ENCODE measurements around the gene MTF1.

MTF1 gene

GRCh38 chr1:37878071-37878470 lies 18.7 kb upstream of the MTF1 start:
- no peak for TF ChIP-seq CTCF (IDR thresholded peaks at IDR 0.05)

GRCh38 chr1:37875833-37876232 lies 16.4 kb upstream of the MTF1 start:
- intact Hi-C loops (cut with DNase I; ENCODE audit: low total_unique reads): no loop called here
- Histone ChIP-seq H3K4me1 (no peaks in the 10 kb centered on the region), H3K9me3 (no peaks in the 10 kb centered on the region), H3K4me3 (no peak overlapping the region), H3K36me3 (peaks cover 82 to 99% (median 87%) of the 10 kb centered on the region in 3 donors), H3K27me3 (no peaks in the 10 kb centered on the region), H3K27ac (no peak overlapping the region)
- TF ChIP-seq CTCF (IDR thresholded peaks at IDR 0.05): no peak
- DNase-seq: no peak

More at GRCh38 chr1:37878071-37878470, 18.7 kb upstream of the MTF1 start:
- no peak for DNase-seq
- no peaks in the 10 kb centered on the region for H3K27me3 ChIP-seq
- H3K4me3 ChIP-seq: no peak overlapping the region
- no peak overlapping the region for H3K27ac ChIP-seq
- H3K36me3 ChIP-seq: peaks cover 86 to 100% (median 88%) of the 10 kb centered on the region in 3 donors
- no peaks in the 10 kb centered on the region for H3K9me3 ChIP-seq
- intact Hi-C loops (cut with DNase I; ENCODE audit: low total_unique reads): no loop called here
- H3K4me1 ChIP-seq: no peaks in the 10 kb centered on the region

GRCh38 chr1:37872692-37873091 lies 13.3 kb upstream of the MTF1 start:
- Histone ChIP-seq H3K36me3 (peaks cover 74 to 99% (median 91%) of the 10 kb centered on the region in 3 donors), H3K9me3 (no peaks in the 10 kb centered on the region), H3K4me3 (no peak overlapping the region), H3K27me3 (no peaks in the 10 kb centered on the region), H3K27ac (no peak overlapping the region), H3K4me1 (no peaks in the 10 kb centered on the region)
- intact Hi-C loops (cut with DNase I; ENCODE audit: low total_unique reads): no loop called here
- no peak for TF ChIP-seq CTCF (IDR thresholded peaks at IDR 0.05)
- DNase-seq: no peak

GRCh38 chr1:37868466-37868865 lies 9.1 kb upstream of the MTF1 start:
- intact Hi-C loops (cut with DNase I; ENCODE audit: low total_unique reads): no loop called here
- Histone ChIP-seq H3K4me1 (no peaks in the 10 kb centered on the region), H3K36me3 (peaks cover 83 to 99% (median 92%) of the 10 kb centered on the region in 3 donors)

GRCh38 chr1:37867784-37868183 lies 8.4 kb upstream of the MTF1 start:
- Histone ChIP-seq H3K36me3 (peaks cover 83 to 99% (median 92%) of the 10 kb centered on the region in 3 donors), H3K4me1 (no peaks in the 10 kb centered on the region), H3K4me3 (no peak overlapping the region), H3K27me3 (no peaks in the 10 kb centered on the region), H3K9me3 (no peaks in the 10 kb centered on the region), H3K27ac (no peak overlapping the region)
- intact Hi-C loops (cut with DNase I; ENCODE audit: low total_unique reads): no loop called here
- no peak for TF ChIP-seq CTCF (IDR thresholded peaks at IDR 0.05)
- no peak for DNase-seq

More at GRCh38 chr1:37868466-37868865, 9.1 kb upstream of the MTF1 start:
- no peak for DNase-seq
- Histone ChIP-seq H3K9me3 (no peaks in the 10 kb centered on the region), H3K27ac (no peak overlapping the region), H3K27me3 (no peaks in the 10 kb centered on the region), H3K4me3 (no peak overlapping the region)
- no peak for TF ChIP-seq CTCF (IDR thresholded peaks at IDR 0.05)

- Histone ChIP-seq H3K27ac (no peak overlapping the region), H3K27me3 (no peaks in the 10 kb centered on the region), H3K4me1 (no peaks in the 10 kb centered on the region), H3K36me3 (peaks cover 83 to 99% (median 88%) of the 10 kb centered on the region in 3 donors), H3K4me3 (no peak overlapping the region), H3K9me3 (no peaks in the 10 kb centered on the region)
- DNase-seq: no peak
- no peak for TF ChIP-seq CTCF (IDR thresholded peaks at IDR 0.05)
- intact Hi-C loops (cut with DNase I; ENCODE audit: low total_unique reads): no loop called here
Measured at GRCh38 chr1:37866491-37866890, 7.1 kb upstream of the MTF1 start.
